ENCODE measurements around the gene RNF40.
"Not testable (repeated sequence)": the region's sequence is repeated elsewhere in the genome, so short reads cannot be mapped to it uniquely, and the experiment has no call there.

The RNF40 gene

DNA sequence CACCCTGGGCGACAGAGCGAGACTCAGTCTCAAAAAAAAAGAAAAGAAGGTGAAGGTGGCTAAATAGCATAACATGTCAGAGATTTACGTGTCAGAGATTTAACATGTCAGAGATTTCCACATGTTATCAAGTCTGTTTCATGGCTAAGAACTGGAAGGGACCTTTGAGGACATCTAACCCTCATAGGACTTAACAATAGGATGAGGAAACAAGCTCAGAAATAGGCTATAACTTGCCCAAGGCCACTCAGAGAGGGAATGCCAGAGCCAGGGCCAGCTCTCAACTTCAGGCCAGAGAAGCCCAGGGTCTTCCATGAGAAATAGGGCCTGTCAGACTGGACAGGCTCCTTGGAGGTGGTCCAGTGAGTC is 51.7 kb downstream of the RNF40 start:
- TF ChIP-seq, protein P1, sequence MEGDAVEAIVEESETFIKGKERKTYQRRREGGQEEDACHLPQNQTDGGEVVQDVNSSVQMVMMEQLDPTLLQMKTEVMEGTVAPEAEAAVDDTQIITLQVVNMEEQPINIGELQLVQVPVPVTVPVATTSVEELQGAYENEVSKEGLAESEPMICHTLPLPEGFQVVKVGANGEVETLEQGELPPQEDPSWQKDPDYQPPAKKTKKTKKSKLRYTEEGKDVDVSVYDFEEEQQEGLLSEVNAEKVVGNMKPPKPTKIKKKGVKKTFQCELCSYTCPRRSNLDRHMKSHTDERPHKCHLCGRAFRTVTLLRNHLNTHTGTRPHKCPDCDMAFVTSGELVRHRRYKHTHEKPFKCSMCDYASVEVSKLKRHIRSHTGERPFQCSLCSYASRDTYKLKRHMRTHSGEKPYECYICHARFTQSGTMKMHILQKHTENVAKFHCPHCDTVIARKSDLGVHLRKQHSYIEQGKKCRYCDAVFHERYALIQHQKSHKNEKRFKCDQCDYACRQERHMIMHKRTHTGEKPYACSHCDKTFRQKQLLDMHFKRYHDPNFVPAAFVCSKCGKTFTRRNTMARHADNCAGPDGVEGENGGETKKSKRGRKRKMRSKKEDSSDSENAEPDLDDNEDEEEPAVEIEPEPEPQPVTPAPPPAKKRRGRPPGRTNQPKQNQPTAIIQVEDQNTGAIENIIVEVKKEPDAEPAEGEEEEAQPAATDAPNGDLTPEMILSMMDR (IDR thresholded peaks at IDR 0.05; ENCODE audit: low read depth, low read length), result no peak
- DNase-seq (ENCODE audit: extremely low read depth, low read depth), result no peak

DNA sequence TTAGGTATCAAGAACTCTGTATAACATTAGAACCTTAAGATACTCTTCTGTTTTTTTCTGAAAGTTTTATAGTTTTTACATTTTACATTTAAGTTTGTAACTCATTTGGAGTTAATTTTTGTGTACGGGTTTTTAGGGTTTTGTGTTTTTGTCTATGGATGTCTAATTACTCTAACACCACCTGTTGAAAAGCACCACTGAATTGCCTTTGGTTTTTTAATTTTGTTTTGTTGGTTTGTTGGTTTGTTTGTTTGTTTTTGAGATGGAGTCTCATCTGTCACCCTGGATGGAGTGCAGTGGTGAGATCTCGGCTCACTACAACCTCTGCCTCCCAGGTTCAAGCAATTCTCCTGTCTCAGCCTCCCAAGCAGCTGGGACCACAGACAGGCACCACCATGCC is 54.6 kb downstream of the RNF40 start:
- DNase-seq (ENCODE audit: extremely low read depth, low read depth), result no peak
- TF ChIP-seq, protein P1 (IDR thresholded peaks at IDR 0.05; ENCODE audit: low read depth, low read length), result no peak

DNA sequence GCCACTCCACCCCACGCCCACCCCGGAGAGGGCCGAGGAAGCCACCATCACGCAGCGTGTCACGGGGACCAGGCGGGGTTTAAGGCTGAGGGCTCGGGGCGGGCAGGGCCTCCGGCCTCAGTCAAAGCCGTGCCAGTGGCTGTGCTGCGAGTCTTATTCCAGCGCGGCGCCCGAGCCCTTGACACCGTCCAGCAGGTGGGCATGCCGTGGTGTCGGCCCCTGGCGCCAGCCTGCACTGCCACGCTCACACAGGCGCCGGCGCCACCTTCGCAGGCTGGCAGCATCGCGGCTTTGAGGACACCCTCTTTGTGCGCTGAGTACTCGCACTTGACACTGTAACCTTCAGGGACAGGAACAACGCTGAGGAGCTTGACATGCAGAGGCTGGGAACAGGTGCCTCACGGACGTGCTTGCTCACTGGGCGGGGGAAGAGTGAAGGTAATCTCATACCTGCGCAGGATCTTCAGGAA is 58.9 kb downstream of the RNF40 start:
- TF ChIP-seq, protein P1 (IDR thresholded peaks at IDR 0.05; ENCODE audit: low read depth, low read length), result no peak
- no peak for DNase-seq (ENCODE audit: extremely low read depth, low read depth)

DNA sequence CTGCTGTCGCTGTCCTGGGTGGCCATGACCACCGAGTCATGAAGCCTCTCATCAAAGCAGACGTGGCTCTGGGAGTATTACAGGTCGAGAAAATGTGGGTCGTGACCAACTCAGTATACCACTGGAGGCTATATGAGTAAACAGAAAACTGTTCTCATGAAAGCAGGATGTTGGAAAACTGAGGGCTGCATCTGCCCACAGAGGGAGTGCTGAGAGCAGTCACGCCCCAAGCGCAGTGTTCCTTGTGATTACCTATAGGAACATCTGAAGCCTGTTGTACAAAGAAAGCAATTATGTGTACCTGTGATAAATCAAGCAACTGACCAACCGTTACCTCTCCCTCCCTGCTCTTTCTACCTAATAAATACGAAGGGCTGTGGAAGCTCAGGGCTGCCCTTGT is 59.3 kb downstream of the RNF40 start:
- not testable (repeated sequence) for DNase-seq (ENCODE audit: extremely low read depth, low read depth)

DNA sequence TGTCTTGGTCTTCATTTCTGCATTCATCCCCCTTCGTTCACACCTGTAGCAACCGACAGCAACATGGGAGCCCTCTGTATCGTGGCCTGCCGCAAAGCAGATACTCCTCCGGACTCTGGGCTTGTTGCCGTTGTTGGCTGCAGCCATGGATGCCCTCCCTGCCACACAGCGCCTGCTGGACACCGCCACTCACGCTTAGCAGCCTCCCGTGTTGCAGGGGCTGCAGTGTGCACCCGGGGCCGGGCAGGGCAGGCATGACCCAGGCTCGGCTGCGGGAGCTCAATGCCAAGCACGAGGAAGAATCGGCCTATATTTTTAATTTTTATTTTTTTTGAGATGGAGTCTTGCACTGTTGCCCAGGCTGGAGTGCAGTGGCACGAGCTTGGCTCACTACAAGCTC is 59.8 kb downstream of the RNF40 start:
- TF ChIP-seq, protein P1 (IDR thresholded peaks at IDR 0.05; ENCODE audit: low read depth, low read length), result no peak

More for the DNA sequence above, 59.8 kb downstream of the RNF40 start:
- no peak for DNase-seq (ENCODE audit: extremely low read depth, low read depth)

All from AG09319 (cell line).